HG02623 (cell line): ENCODE data around the gene NOP16.

Experiments
- ATAC-seq: cut with Tn5 transposase; IDR thresholded peaks from one replicate; pipeline ENCODE4 v1.9.1; 2021; ENCODE audit warnings: moderate library complexity; ENCODE audit not compliant: unreplicated experiment

Gene NOP16

GRCh38 chr5:176388444-176389134 is at the start of gene NOP16, which contains the start of gene HIGD2A:
NOP16 (minus strand) TSS chr5:176388598; CDS start chr5:176388539, 59 bp downstream.
HIGD2A (plus strand) TSS chr5:176388751; CDS start chr5:176388820, 69 bp downstream.
- peak; percentile 79 for ATAC-seq

GRCh38 chr5:176436656-176437055 is 48.3 kb upstream of the NOP16 start:
- ATAC-seq: no peak

- no peak for ATAC-seq
Observed at GRCh38 chr5:176432707-176433106, 44.3 kb upstream of the NOP16 start.

GRCh38 chr5:176429972-176430371 is 41.6 kb upstream of the NOP16 start:
- ATAC-seq: no peak

- ATAC-seq: no peak
Observed at GRCh38 chr5:176427971-176428370, 39.6 kb upstream of the NOP16 start.

- ATAC-seq: no peak
Observed at GRCh38 chr5:176426876-176427275, 38.5 kb upstream of the NOP16 start.

GRCh38 chr5:176425791-176426190 is 37.4 kb upstream of the NOP16 start:
- ATAC-seq: no peak

GRCh38 chr5:176425138-176425537 is 36.7 kb upstream of the NOP16 start:
- ATAC-seq: no peak

GRCh38 chr5:176424181-176424580 is 35.8 kb upstream of the NOP16 start:
- ATAC-seq: no peak

GRCh38 chr5:176420972-176421544 is 32.7 kb upstream of the NOP16 start:
- ATAC-seq: no peak

- ATAC-seq: no peak
Observed at GRCh38 chr5:176420086-176420485, 31.7 kb upstream of the NOP16 start.

- no peak for ATAC-seq
Observed at GRCh38 chr5:176418251-176418650, 29.9 kb upstream of the NOP16 start.

- ATAC-seq: no peak
Observed at GRCh38 chr5:176416965-176417364, 28.6 kb upstream of the NOP16 start.

GRCh38 chr5:176415952-176416924 is 27.8 kb upstream of the NOP16 start, which contains the start of gene CLTB:
CLTB (minus strand) TSS chr5:176416539; CDS start chr5:176416363, 176 bp downstream.
- peak; percentile 90 for ATAC-seq

GRCh38 chr5:176415240-176415951 is 27.0 kb upstream of the NOP16 start:
- ATAC-seq: no peak

GRCh38 chr5:176414704-176415103 is 26.3 kb upstream of the NOP16 start:
- no peak for ATAC-seq

- no peak for ATAC-seq
Observed at GRCh38 chr5:176413709-176414191, 25.4 kb upstream of the NOP16 start.

- ATAC-seq: no peak
Observed at GRCh38 chr5:176413255-176413565, 24.8 kb upstream of the NOP16 start.

- no peak for ATAC-seq
Observed at GRCh38 chr5:176412517-176413254, 24.3 kb upstream of the NOP16 start.
